GM12892 (cell line): ENCODE measurements around the gene LRPAP1.

Source experiments
- POLR2A ChIP-seq: IDR thresholded peaks from 2 replicates; pipeline ENCODE4 v1.6.1; 2011; ENCODE audit warnings: low read depth, low read length, control low read depth
- POLR2AphosphoS5 ChIP-seq: IDR thresholded peaks from 2 replicates; pipeline ENCODE4 v1.6.1; 2011; ENCODE audit warnings: low read depth, low read length, control low read depth

DNA sequence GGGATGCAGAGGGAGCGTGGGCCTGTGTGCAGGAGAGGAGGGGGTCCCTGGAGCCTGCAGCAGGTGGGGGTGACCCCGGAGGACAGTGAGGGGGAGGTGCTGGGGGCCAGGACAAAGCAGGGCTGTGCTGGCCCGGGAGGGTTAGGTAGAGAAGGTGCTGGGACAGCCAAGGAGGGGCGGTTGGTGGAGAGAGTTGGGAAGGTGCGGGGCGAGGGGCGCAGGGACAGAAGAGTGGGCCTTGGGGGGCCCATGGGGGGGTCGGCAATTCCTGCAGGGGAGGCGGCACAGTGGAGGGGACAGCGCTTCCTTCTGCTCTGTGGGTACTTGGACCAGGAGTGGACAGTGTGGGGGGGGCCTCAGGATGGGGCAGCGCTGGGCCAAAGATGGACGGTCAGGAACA lies 32.5 kb downstream of the LRPAP1 start:
- TF ChIP-seq POLR2A (no peak), POLR2AphosphoS5 (no peak)
